OCI-LY7 (cell line): Measurements from ENCODE around the gene NCKIPSD. TPM values are rescaled to one million over a fixed set of nuclear protein-coding genes. Genes with fewer than 3 reads are reported as not detected.
A peak's percentile ranks its signal among the peaks of the same experiment; 100 is the strongest.

Experiments
- BruUV-seq: library from RNA; stranded (reverse); fragments of 400-500 nt; replicated peaks from 2 replicates; lab custom pipeline; 2021; lab: Mats Ljungman, UMichigan
- CTCF ChIA-PET: fragments of 300-600 bp; sonication (Branson Sonifier 250); formaldehyde crosslinking; loops from one replicate; lab custom pipeline; 2022; ENCODE audit warnings: antibody characterized with exemption; ENCODE audit not compliant: unreplicated experiment; lab: Charles Lee
- POLR2A ChIA-PET: fragments of 300-600 bp; sonication (Branson Sonifier 250); formaldehyde crosslinking; loops from one replicate; lab custom pipeline; 2022; ENCODE audit warnings: antibody characterized with exemption; lab: Charles Lee
- DNase-seq: peaks from one replicate; pipeline ENCODE4 v3.0.0-alpha.2; 2015; ENCODE audit warnings: low spot score
- H2AFZ ChIP-seq: fragments of 200-600 bp; sonication (generic), shearing (Covaris generic); 2 replicates; pipeline ENCODE4 v1.6.1; 2014; ENCODE audit warnings: mild to moderate bottlenecking, antibody characterized with exemption, low read length, moderate library complexity
- H3K27ac ChIP-seq: fragments of 200-600 bp; sonication (generic); 2 replicates; pipeline ENCODE4 v1.5.1; 2014; ENCODE audit warnings: mixed run types, low read depth, mild to moderate bottlenecking, moderate library complexity, low read length, inconsistent platforms; ENCODE audit not compliant: poor library complexity, severe bottlenecking
- H3K36me3 ChIP-seq: fragments of 200-600 bp; sonication (generic); 2 replicates; pipeline ENCODE4 v1.6.1; 2014; ENCODE audit warnings: mild to moderate bottlenecking, antibody characterized with exemption, low read length, moderate library complexity, mixed read lengths; ENCODE audit not compliant: insufficient read depth
- H3K4me1 ChIP-seq: fragments of 200-600 bp; sonication (generic); 2 replicates; pipeline ENCODE4 v1.5.1; 2014; ENCODE audit warnings: mild to moderate bottlenecking, low read length; ENCODE audit not compliant: insufficient read depth, poor library complexity, severe bottlenecking
- H3K4me2 ChIP-seq: fragments of 200-600 bp; sonication (generic); 2 replicates; pipeline ENCODE4 v1.6.1; 2014; ENCODE audit warnings: mild to moderate bottlenecking, low read length
- H3K4me3 ChIP-seq: fragments of 200-600 bp; sonication (generic); 2 replicates; pipeline ENCODE4 v1.5.1; 2014; ENCODE audit warnings: mild to moderate bottlenecking, low read depth, low read length; ENCODE audit not compliant: poor library complexity, severe bottlenecking
- H3K79me2 ChIP-seq: fragments of 200-600 bp; sonication (generic); 2 replicates; pipeline ENCODE4 v1.6.1; 2016; ENCODE audit warnings: low read depth, mild to moderate bottlenecking, low read length, moderate library complexity, mixed read lengths; ENCODE audit not compliant: insufficient read depth
- H3K9me2 ChIP-seq: fragments of 200-600 bp; sonication (generic); 2 replicates; pipeline ENCODE4 v1.6.1; 2016; ENCODE audit warnings: mild to moderate bottlenecking, low read length, mixed read lengths; ENCODE audit not compliant: insufficient read depth
- H3K9me3 ChIP-seq: fragments of 200-600 bp; sonication (generic); 2 replicates; pipeline ENCODE4 v1.6.1; 2014; ENCODE audit warnings: mild to moderate bottlenecking, mixed run types, low read length, mixed read lengths
- H4K20me1 ChIP-seq: fragments of 200-600 bp; sonication (generic); 2 replicates; pipeline ENCODE4 v1.6.1; 2014; ENCODE audit warnings: mild to moderate bottlenecking, antibody characterized with exemption, low read length, moderate library complexity, mixed read lengths; ENCODE audit not compliant: insufficient read depth
- EZH2phosphoT487 ChIP-seq: fragments of 200-600 bp; sonication (generic); IDR thresholded peaks from 2 replicates; pipeline ENCODE4 v1.6.1; 2018; ENCODE audit warnings: low read depth, borderline replicate concordance, mild to moderate bottlenecking, mixed run types, antibody characterized with exemption, low read length, moderate library complexity, mixed read lengths
- intact Hi-C: fragments of 100-400 bp; cut with micrococcal nuclease; formaldehyde crosslinking; loops from one replicate; pipeline ENCODE4 v1.10.0; 2022; ENCODE audit not compliant: unreplicated experiment
- total RNA-seq, 2 experiments: library from RNA; depleted of rRNA in 1 of 2; stranded (reverse); fragments of >200 nt in 1 of 2; shearing (Covaris generic) in 1 of 2; gene quantifications; 2 replicates each; pipeline ENCODE4 v1.2.3, GENCODE V29; 2014 to 2022
- TF ChIP-seq, protein P1 (sequence below): fragments of 200-600 bp; sonication (generic); conservative IDR thresholded peaks from 2 replicates; pipeline ENCODE4 v1.5.1; 2014; ENCODE audit warnings: mild to moderate bottlenecking, antibody characterized with exemption, low read length, moderate library complexity, mixed read lengths

The NCKIPSD gene
- total RNA-seq, 2 experiments from 2014 or later: 34.8 to 39.9 TPM

- peaks cover 54% of the 10 kb centered on the region for H3K36me3 ChIP-seq
- intact Hi-C loops: no loop called here
These were observed 4.7 kb downstream of the NCKIPSD start for GRCh38 chr3:48680811-48681540.

GRCh38 chr3:48679411-48680391 lies 6.0 kb downstream of the NCKIPSD start:
- TF ChIP-seq, protein P1, sequence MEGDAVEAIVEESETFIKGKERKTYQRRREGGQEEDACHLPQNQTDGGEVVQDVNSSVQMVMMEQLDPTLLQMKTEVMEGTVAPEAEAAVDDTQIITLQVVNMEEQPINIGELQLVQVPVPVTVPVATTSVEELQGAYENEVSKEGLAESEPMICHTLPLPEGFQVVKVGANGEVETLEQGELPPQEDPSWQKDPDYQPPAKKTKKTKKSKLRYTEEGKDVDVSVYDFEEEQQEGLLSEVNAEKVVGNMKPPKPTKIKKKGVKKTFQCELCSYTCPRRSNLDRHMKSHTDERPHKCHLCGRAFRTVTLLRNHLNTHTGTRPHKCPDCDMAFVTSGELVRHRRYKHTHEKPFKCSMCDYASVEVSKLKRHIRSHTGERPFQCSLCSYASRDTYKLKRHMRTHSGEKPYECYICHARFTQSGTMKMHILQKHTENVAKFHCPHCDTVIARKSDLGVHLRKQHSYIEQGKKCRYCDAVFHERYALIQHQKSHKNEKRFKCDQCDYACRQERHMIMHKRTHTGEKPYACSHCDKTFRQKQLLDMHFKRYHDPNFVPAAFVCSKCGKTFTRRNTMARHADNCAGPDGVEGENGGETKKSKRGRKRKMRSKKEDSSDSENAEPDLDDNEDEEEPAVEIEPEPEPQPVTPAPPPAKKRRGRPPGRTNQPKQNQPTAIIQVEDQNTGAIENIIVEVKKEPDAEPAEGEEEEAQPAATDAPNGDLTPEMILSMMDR: no peak
- TF ChIP-seq EZH2phosphoT487: no peak
- Histone ChIP-seq H3K9me3 (no peaks in the 10 kb centered on the region), H3K27ac (no peak overlapping the region), H3K79me2 (peaks cover 6% of the 10 kb centered on the region; the same call in 1 of the 2 replicates), H3K4me2 (no peak overlapping the region), H2AFZ (no peak overlapping the region), H3K36me3 (peaks cover 57% of the 10 kb centered on the region), H3K4me3 (no peak overlapping the region), H3K4me1 (peaks cover 29% of the 10 kb centered on the region), H4K20me1 (no peaks in the 10 kb centered on the region), H3K9me2 (no peaks in the 10 kb centered on the region)
- peak; percentile 64 for DNase-seq
- ChIA-PET CTCF (no interaction called here), POLR2A (no interaction called here)
- BruUV-seq: no TSS peak
- intact Hi-C loops: no loop called here

More at GRCh38 chr3:48680811-48681540, 4.7 kb downstream of the NCKIPSD start:
- H3K4me2 ChIP-seq: no peak overlapping the region
- no TSS peak for BruUV-seq
- H4K20me1 ChIP-seq: no peaks in the 10 kb centered on the region
- H3K27ac ChIP-seq: no peak overlapping the region
- peaks cover 31% of the 10 kb centered on the region for H3K4me1 ChIP-seq
- no peaks in the 10 kb centered on the region for H3K9me3 ChIP-seq
- H3K4me3 ChIP-seq: no peak overlapping the region
- no peaks in the 10 kb centered on the region for H3K9me2 ChIP-seq
- peaks cover 7% of the 10 kb centered on the region; the same call in 1 of the 2 replicates for H3K79me2 ChIP-seq
- H2AFZ ChIP-seq: no peak overlapping the region
- TF ChIP-seq, protein P1: no peak
- no peak for TF ChIP-seq EZH2phosphoT487
- CTCF ChIA-PET: no interaction called here
- POLR2A ChIA-PET: interaction anchor here (0.5 to 1.0 kb wide), 4 partner anchors 12 to 67 kb away, joined by 3 to 7 read pairs (median 4); partner anchors contain the start of gene CELSR3
- no peak for DNase-seq
